Mesenteric fat pad (tissue), 1 donor: ENCODE results near the gene MACROD1. TPM values are rescaled to one million over a fixed set of nuclear protein-coding genes. Genes with fewer than 3 reads are reported as not detected.
"Not testable (repeated sequence)": the region's sequence is repeated elsewhere in the genome, so short reads cannot be mapped to it uniquely, and the experiment has no call there.

Experiments used
- DNase-seq: peaks from one replicate; pipeline ENCODE4 v3.0.0-alpha.2; 2020; ENCODE audit warnings: low spot score
- total RNA-seq: library from RNA; stranded (reverse); fragmentation: NEBNext Ultra II Directional; extraction: Animal tissue kit (Norgen Biotek cat#: 25700); gene quantifications from one replicate; pipeline ENCODE4 v1.2.1, GENCODE V29; 2021
- donor health status: DM: yes; HTN: yes; CAD: no.

The MACROD1 gene
- total RNA-seq, 1 donor from 2014 or later: 19.5 TPM

DNA sequence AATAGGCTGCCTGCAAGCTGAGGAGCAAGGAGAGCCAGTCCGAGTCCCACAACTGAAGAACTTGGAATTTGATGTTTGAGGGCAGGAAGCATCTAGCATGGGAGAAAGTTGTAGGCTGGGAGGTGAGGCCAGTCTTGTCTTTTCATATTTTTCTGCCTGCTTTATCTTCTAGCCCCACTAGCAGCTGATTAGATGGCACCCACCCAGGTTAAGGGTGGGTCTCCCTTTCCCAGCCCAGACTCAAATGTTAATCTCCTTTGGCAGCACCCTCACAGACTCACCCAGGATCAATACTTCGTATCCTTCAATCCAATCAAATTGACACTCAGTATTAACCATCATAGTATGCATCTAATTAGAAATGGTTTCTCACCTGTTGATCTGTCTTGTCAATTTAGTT lies 196.5 kb downstream of the MACROD1 start:
- DNase-seq: no peak

GRCh38 chr11:63966444-63966843 lies 199.5 kb downstream of the MACROD1 start:
- no peak for DNase-seq

DNA sequence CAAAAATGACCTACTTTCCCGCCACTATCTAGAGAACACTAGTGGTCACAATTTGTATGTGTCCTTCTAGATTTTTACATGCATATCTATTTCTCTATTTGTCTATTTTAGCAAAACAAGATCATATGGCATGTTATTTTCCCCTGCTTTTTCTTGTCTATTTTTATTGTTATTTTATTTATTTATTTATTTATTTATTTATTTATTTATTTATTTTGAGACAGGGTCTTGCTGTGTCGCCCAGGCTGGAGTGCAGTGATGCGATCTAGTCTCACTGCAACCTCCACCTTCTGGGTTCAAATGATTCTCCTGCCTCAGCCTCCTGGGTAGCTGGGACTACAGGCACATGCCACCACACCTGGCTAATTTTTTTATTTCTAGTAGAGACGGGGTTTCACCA lies 202.0 kb downstream of the MACROD1 start:
- not testable (repeated sequence) for DNase-seq

DNA sequence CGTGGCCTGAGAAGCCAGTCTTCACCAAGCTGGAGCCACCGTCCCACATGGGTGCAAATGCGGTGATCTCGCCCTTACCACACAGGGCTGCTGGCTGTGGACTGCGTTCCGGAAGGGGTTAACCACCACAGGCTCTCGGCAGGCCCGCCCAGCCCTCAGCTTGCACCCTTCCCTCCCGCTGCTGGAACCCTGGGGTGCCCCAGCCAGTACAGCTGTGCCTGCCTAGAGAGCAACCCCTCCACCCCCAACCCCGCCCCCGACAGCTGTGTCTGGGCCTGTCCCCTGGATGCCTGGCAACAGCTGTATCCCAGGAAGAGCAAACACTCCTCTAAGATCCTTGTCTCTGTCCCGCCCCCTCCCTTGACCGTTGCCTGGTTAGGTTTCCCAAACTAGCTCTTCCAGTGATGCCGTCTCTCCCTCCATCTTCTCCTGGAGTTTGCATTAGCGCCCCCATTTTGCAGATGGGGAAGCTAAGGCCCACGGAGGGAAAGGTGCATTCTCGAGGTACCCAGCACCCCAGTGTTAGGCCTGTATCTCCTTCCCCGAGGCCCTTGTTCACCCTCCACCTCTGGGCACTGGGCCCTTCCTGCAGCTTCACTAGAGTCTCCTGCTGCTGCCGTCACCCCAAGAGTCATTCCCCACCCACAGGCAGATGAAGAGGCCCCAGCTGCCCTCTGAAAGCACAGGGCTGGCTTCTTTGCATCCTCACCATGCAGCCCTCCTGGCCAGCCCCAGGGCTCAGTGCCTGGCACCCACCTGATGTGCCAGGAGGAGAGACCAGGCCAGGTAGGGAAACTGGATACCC lies 204.1 kb downstream of the MACROD1 start:
- no peak for DNase-seq

DNA sequence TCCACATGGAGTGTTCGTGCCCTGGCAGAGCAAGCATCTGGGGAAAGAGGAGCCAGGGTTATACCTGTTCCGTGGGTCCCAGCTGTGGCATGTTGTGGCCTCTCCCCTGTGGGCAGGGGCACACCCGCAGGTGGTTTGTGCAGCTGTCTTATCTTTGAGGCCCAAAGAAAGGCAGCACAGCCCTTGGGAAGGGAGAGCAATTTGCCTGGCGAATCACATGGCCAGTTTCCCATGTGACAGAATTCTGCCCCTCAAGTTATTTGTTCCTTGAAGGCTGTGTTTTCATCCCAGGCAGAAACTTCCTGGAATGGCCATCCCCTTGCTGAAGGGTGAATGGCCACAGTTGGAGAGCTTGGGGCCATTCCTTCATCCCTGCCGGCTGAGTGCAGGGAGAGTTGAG lies 207.9 kb downstream of the MACROD1 start:
- no peak for DNase-seq

DNA sequence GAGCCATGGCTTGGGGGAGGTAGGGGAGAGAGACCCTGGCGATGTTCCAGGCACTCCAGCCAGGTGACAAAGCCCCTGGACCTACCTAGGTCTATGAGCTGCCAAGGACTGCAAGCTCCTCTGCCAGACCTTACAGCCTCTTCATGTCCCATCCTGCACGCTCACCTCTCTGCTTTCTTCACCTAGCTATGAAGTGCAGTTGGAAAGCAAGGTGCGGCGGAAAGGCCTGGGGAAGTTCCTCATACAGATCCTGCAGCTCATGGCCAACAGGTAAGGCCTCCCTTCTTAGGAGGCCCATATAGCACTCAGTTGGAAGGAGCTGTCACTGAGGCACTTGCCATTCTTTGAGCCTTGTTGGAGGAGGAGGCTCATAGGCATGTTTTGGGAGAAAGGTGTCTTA lies 213.3 kb downstream of the MACROD1 start:
- no peak for DNase-seq

DNA sequence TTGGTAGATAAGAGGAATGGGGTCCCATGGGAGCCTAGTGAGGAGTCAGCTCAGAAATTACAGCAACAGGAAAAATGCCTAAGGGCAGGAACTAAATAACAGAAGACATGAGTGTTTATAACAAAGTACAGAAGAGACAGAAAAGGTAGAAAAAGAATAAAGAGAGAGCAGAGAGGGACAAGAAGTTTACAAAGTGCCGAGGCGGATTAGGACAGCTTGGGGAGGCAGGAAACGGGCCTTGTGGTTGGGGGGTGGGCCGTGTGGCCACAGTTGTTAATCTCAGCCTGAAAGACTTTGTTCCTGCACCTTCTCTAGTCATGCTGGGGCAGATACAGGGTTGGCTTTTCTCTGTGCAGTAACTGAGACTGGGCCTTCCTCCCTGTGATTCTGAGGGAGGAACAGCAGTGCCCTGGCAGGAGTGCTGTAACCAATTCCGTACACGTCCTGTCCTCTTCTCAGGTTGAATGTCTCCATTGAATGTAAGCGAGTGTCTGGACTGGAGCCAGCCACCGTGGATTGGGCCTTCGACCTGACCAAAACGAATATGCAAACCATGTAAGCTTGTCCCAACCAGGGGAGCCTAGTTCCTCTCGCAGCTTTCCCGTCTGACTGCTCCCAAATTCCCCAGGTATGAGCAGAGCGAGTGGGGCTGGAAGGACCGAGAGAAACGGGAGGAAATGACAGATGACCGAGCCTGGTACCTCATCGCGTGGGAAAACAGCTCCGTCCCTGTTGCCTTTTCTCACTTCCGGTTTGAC lies 214.0 kb downstream of the MACROD1 start:
- DNase-seq: no peak

Other genes starting within 250 kb of the MACROD1 start
- 0.58 TPM for gene RCOR2, start 248.9 kb downstream of the MACROD1 start, total RNA-seq
- 14.7 TPM for gene NAA40, start 227.1 kb downstream of the MACROD1 start, total RNA-seq
- gene COX8A, start 191.5 kb downstream of the MACROD1 start, total RNA-seq: 249 TPM
- 44.3 TPM for gene OTUB1, start 179.7 kb downstream of the MACROD1 start, total RNA-seq
- gene FLRT1, start 130.2 kb downstream of the MACROD1 start, total RNA-seq: not detected
- 113 TPM for gene STIP1, start 20.1 kb upstream of the MACROD1 start, total RNA-seq
- 58.9 TPM for gene FERMT3, start 40.6 kb upstream of the MACROD1 start, total RNA-seq
- 32.7 TPM for gene TRPT1, start 60.1 kb upstream of the MACROD1 start, total RNA-seq
- gene NUDT22, start 60.2 kb upstream of the MACROD1 start, total RNA-seq: 45.8 TPM
- 20.4 TPM for gene DNAJC4, start 64.4 kb upstream of the MACROD1 start, total RNA-seq
- gene VEGFB, start 68.5 kb upstream of the MACROD1 start, total RNA-seq: 426 TPM
- gene FKBP2, start 75.0 kb upstream of the MACROD1 start, total RNA-seq: 53.8 TPM
- gene PPP1R14B, start 80.8 kb upstream of the MACROD1 start, total RNA-seq: 186 TPM
- 25.8 TPM for gene PLCB3, start 85.4 kb upstream of the MACROD1 start, total RNA-seq
- gene BAD, start 118.6 kb upstream of the MACROD1 start, total RNA-seq: 51.7 TPM
- gene GPR137, start 119.7 kb upstream of the MACROD1 start, total RNA-seq: 19.9 TPM
- gene KCNK4, start 125.2 kb upstream of the MACROD1 start, total RNA-seq: not detected
- not detected for gene CATSPERZ, start 134.2 kb upstream of the MACROD1 start, total RNA-seq
- 56.9 TPM for gene ESRRA, start 139.4 kb upstream of the MACROD1 start, total RNA-seq
- 151 TPM for gene TRMT112, start 151.4 kb upstream of the MACROD1 start, total RNA-seq
- gene PRDX5, start 152.0 kb upstream of the MACROD1 start, total RNA-seq: 111 TPM
- gene CCDC88B, start 174.1 kb upstream of the MACROD1 start, total RNA-seq: 11.5 TPM
- 26.1 TPM for gene RPS6KA4, start 193.0 kb upstream of the MACROD1 start, total RNA-seq